ENCODE results near the gene TSPAN9.

TSPAN9 gene

DNA sequence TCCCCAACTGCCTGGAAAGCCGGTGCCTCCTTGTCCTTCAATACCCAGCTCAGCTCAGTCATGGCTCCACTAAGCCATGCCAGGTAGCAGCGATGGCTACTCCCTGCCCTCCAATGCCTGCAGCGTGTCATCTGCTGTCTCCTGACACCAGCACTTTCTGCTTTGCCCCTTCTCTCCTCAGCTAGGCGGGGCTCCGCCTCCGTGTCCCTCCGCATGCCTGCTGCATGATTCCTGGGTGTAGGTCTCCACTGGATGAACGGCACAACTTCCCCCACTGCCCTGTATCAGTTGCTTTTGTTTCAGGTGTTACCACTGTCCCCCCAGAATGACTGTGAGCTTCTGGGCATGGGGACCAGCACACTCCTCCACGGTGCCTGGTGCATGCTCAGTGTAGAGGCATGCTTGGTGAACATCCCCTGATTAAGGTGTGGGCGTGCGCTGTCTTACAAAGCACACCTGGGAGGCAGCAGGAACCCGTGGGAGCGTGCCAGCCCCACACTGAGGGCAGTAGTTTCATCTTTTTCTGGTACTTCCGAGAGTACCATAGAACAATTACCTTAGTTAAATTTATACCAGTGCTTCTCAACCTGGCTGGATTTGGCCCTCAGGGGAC lies 234.4 kb downstream of the TSPAN9 start:
- DNase-seq (ENCODE audit: low read depth), result no peak
- no peak overlapping the region for H3K4me3 ChIP-seq (ENCODE audit: low read depth, low read length)
- TF ChIP-seq, protein P1, sequence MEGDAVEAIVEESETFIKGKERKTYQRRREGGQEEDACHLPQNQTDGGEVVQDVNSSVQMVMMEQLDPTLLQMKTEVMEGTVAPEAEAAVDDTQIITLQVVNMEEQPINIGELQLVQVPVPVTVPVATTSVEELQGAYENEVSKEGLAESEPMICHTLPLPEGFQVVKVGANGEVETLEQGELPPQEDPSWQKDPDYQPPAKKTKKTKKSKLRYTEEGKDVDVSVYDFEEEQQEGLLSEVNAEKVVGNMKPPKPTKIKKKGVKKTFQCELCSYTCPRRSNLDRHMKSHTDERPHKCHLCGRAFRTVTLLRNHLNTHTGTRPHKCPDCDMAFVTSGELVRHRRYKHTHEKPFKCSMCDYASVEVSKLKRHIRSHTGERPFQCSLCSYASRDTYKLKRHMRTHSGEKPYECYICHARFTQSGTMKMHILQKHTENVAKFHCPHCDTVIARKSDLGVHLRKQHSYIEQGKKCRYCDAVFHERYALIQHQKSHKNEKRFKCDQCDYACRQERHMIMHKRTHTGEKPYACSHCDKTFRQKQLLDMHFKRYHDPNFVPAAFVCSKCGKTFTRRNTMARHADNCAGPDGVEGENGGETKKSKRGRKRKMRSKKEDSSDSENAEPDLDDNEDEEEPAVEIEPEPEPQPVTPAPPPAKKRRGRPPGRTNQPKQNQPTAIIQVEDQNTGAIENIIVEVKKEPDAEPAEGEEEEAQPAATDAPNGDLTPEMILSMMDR (IDR thresholded peaks at IDR 0.05; ENCODE audit: control insufficient read depth, extremely low read depth, insufficient read depth), result no peak

DNA sequence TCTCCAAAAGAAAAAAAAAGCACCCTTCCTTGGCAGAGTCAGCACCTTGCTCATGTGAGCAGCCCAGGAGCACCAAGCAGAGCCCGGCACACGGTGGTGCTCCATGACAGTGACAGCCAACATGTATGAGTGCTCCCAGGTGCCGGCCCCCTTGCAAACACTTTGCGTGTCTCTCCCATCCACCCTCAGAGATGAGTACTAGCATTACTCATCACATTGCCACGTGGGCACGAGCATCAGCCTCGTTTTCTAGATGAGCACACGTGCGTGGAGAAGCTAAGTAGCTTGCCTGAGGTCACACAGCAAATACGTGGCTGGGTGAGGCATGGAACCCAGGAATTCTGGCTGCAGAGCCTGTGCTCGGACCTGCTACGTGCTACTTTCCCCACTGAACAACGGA lies 235.9 kb downstream of the TSPAN9 start:
- no peak overlapping the region for H3K4me3 ChIP-seq (ENCODE audit: low read depth, low read length)
- DNase-seq (ENCODE audit: low read depth), result no peak
- TF ChIP-seq, protein P1 (IDR thresholded peaks at IDR 0.05; ENCODE audit: control insufficient read depth, extremely low read depth, insufficient read depth), result no peak

DNA sequence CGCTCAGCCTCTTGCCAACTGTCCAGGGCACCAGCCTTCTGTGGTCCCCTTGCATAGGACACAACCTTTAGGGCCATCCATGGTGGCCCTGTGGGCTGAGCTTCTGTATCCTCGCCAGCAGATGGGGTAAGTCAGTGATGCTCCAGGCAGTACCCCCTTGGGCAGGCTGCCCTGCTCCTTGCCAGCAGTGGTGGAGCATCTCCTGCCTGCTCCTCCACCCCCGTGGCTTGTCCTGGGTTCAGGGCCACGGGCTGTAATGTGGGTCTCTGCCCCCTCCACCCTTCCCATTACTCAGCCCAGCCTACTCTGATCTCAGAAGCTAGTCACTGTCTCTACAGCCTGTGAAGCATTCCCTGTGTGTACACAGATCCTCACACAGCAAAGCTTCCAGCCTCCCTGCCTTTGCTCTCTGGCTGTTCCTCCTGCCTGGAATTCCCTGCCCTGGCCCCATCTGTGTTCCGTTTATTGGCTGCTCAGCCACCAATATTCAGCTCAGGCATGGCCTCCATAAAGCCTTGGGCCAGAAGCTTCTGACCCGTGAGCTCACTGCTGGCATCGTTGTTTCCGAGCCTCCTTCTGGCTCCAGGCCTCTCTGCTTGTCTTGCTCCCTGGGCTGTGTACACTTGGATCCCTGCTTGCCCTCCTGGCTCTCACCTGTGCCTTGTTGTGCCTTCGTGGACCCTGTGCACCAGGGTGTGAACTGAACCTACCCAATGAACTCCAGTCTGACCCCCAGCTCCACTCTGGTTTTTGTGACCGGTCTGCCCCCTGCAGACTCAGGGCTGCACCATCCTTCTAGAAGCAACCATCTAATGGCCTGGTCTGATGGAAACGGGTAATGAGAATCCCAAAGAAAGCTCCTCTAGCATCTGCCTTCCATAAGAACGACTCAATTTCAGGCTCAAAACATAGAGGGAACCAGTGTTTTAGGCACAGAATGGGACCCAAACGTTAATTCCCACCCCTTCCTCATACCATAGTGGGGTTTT lies 236.8 kb downstream of the TSPAN9 start:
- TF ChIP-seq, protein P1 (IDR thresholded peaks at IDR 0.05; ENCODE audit: control insufficient read depth, extremely low read depth, insufficient read depth), result peak; percentile 51
- no peak overlapping the region for H3K4me3 ChIP-seq (ENCODE audit: low read depth, low read length)
- DNase-seq (ENCODE audit: low read depth), result no peak

DNA sequence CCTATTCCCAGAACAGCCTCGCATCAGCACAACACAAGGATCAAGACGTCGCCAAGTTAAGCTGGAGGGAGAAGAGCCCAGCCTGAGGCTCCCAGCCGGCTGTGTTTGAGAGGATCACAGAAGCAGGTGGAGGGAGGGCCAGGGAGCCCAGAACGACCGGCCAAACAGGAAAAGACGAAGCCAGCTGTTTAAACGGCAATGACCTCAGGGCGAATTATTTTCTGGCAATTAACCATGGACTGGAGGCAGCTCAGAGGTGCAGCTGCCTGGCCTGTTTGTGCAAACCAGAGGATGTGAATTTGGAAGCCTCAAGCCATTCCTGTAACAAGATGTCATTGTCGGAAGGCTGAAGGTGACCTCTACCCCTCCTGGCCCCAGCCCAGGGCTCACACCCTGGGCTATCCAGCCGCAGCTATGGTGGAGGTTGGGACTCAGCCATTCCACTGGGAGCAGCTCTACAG lies 238.1 kb downstream of the TSPAN9 start:
- TF ChIP-seq, protein P1 (IDR thresholded peaks at IDR 0.05; ENCODE audit: control insufficient read depth, extremely low read depth, insufficient read depth), result no peak
- DNase-seq (ENCODE audit: low read depth), result peak; percentile 97

DNA sequence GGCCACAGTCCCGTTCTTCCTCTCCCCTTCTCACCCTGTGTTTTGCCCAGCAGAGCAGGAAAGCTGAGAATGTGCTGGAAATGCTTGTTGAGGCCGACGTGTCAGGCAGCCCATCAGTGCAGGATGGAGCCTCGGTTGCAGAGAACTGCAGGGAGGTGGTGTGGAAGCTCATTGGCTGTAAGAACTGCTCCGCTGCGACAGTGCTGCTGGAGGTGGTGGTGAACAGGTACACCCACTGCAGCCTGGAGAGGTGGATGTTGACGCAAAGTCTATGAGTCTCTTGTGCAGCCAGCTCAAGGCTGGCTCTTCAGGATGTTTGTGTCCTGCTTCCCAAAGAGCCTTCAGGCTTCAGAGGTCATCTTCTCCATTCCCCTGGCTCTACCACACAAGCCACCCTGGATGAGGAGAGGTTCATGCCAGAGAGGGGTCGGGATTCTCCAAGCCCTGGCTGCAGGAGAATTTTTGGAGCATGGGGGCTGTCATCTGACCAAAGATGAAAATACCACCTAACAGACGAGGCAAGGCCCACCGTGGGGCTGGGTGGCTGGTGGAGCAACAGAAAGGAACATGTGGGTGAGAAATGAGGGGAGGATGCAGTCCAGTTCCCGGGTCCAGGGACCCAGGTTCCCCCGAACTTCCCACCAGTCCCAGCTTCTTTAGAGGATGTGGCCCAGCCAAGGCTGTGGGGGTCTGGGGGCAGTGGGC lies 239.7 kb downstream of the TSPAN9 start:
- TF ChIP-seq, protein P1 (IDR thresholded peaks at IDR 0.05; ENCODE audit: control insufficient read depth, extremely low read depth, insufficient read depth), result no peak
- no peak overlapping the region for H3K4me3 ChIP-seq (ENCODE audit: low read depth, low read length)
- DNase-seq (ENCODE audit: low read depth), result no peak

More for the DNA sequence above, 238.1 kb downstream of the TSPAN9 start:
- no peak overlapping the region; the same call in 1 of the 2 replicates for H3K4me3 ChIP-seq (ENCODE audit: low read depth, low read length)

DNA sequence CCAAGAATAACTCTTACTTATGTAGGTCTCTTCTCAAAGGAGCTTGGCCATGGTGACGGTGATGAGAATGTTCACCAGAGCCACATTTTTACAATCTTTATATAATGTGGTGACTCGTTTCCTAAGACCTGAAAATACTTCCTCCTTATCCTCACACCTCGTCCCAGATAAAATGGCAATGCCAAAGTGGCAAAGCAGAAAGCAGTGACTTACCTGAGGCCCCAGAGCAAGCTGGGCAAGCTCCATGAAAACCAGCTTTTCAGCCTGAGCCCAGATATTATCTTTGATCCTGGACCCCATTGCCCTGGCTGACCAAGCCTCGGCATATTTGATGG lies 240.3 kb downstream of the TSPAN9 start:
- DNase-seq (ENCODE audit: low read depth), result no peak
- no peak overlapping the region for H3K4me3 ChIP-seq (ENCODE audit: low read depth, low read length)
- TF ChIP-seq, protein P1 (IDR thresholded peaks at IDR 0.05; ENCODE audit: control insufficient read depth, extremely low read depth, insufficient read depth), result no peak

Measured in LNCaP clone FGC (cell line).